ENCODE results near the gene MOB2. TPM values are rescaled to one million over a fixed set of nuclear protein-coding genes. Genes with fewer than 3 reads are reported as not detected.

MOB2 gene
- total RNA-seq, 1 donor from 2014 or later = 39.8 TPM

DNA sequence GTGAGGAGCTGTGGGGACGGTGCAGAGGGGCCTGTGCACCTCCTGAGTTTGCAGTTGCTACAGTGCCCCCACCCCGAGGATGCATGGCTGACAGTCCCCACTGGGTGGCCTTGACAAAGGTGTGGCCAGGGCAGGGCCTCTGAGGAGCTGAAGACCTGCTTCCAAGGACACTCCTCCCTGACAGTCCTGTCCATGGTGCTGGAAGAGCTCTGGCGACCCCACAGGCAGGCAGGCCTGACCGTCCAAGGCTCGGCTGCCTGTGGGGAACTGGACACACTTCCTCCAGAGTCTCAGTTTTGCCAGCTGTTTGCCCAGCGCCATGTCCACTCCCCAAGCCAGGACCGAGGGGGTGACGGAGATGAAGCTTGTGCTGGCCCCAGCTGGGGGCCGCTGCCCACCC lies 64.1 kb downstream of the MOB2 start:
- no peak for DNase-seq (ENCODE audit: low spot score)

DNA sequence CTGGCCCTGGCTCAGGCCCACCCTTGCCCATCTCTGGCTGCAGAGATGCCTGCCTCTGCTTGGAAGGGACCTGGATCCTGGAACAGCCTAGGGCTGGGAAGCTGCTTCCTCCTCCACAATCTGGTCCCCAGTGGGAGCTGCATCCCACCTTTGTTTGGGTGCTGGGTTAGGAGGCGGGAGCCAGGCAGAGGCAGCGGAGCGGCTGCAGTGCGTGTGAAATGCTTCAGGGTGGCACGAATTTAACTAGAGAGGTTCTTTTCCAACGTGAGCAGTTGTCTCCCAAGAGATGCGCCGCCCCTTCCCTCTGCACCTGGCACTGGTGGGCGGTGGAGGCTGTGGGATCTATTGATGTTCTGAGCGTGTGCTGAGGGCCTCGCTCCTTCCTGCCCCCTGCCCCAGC lies 65.3 kb downstream of the MOB2 start:
- DNase-seq (ENCODE audit: low spot score) = no peak

GRCh38 chr11:1419811-1420210 lies 66.8 kb downstream of the MOB2 start:
- no peak for DNase-seq (ENCODE audit: low spot score)

Other genes with a start within 250 kb of the MOB2 start
- 63.6 TPM for gene TOLLIP, start 177.1 kb downstream of the MOB2 start, total RNA-seq
- 1.4 TPM for gene BRSK2, start 96.8 kb downstream of the MOB2 start, total RNA-seq
- gene DUSP8, start 85.5 kb upstream of the MOB2 start, total RNA-seq = 14.8 TPM
- gene KRTAP5-1, start 98.5 kb upstream of the MOB2 start, total RNA-seq = not detected
- not detected for gene KRTAP5-2, start 111.5 kb upstream of the MOB2 start, total RNA-seq
- gene KRTAP5-3, start 121.7 kb upstream of the MOB2 start, total RNA-seq = not detected
- not detected for gene KRTAP5-4, start 135.4 kb upstream of the MOB2 start, total RNA-seq
- not detected for gene KRTAP5-5, start 143.0 kb upstream of the MOB2 start, total RNA-seq
- not detected for gene KRTAP5-6, start 210.4 kb upstream of the MOB2 start, total RNA-seq

Data from mesenteric fat pad (tissue), 1 donor.